ENCODE data around the gene CEP95. TPM values are rescaled to one million over a fixed set of nuclear protein-coding genes. Genes with fewer than 3 reads are reported as not detected.

The CEP95 gene
- total RNA-seq, 4 donors from 2014 or later = 37.9 to 80.7 (median 54.0) TPM

DNA sequence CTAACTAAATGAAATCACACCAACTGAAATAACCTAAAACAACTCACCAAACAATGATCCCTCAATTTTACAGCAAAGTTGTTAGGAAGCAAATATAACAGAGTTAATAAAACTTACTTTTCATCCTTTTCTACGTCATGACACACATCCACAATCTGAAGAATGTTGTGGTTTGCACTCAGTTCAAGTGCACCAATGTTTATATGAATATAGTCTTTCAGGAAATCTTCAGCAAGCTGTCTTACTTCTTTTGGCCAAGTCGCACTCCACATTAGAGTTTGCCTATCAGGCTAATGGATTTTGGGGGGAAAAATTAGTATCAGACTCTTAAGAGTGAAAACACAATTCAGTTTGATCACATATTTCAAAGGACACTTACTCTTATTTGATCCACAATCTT is 4.0 kb upstream of the CEP95 start:
- no peak for DNase-seq (ENCODE audit: low spot score in 2 of 2)
- 77 to 81% methylated on average over 2 of the region's 2 CpGs for WGBS, 2 donors
- intact Hi-C loops (cut with DNase I; ENCODE audit: low total_unique reads) = no loop called here
- H3K4me3 ChIP-seq (ENCODE audit: low read depth, poor library complexity, severe bottlenecking) = no peak overlapping the region
- TF ChIP-seq POLR2A (IDR thresholded peaks at IDR 0.05) = no peak
- TF ChIP-seq, protein P1, sequence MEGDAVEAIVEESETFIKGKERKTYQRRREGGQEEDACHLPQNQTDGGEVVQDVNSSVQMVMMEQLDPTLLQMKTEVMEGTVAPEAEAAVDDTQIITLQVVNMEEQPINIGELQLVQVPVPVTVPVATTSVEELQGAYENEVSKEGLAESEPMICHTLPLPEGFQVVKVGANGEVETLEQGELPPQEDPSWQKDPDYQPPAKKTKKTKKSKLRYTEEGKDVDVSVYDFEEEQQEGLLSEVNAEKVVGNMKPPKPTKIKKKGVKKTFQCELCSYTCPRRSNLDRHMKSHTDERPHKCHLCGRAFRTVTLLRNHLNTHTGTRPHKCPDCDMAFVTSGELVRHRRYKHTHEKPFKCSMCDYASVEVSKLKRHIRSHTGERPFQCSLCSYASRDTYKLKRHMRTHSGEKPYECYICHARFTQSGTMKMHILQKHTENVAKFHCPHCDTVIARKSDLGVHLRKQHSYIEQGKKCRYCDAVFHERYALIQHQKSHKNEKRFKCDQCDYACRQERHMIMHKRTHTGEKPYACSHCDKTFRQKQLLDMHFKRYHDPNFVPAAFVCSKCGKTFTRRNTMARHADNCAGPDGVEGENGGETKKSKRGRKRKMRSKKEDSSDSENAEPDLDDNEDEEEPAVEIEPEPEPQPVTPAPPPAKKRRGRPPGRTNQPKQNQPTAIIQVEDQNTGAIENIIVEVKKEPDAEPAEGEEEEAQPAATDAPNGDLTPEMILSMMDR (IDR thresholded peaks at IDR 0.05) = no peak

DNA sequence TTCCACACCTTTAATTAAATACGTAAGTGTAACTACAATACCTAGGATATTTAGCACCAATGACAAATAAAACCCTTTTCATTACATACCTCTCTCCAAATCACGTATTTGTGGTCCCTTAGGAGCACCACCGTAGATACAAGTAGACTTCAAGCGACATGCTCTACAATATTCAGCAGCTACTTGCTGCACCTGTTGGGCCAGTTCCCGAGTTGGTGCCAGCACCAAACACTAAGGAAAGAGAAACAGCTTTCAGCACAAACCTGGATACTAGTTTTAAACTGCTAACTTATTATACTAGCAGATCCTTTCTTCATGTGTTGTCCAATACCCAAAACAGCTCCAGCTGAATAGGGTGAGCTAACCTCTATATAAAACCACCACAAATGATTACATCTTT is 3.4 kb upstream of the CEP95 start:
- no peak for TF ChIP-seq POLR2A (IDR thresholded peaks at IDR 0.05)
- TF ChIP-seq, protein P1 (IDR thresholded peaks at IDR 0.05) = no peak
- no peak overlapping the region for H3K4me3 ChIP-seq (ENCODE audit: low read depth, poor library complexity, severe bottlenecking)
- DNase-seq (ENCODE audit: low spot score in 2 of 2) = no peak
- intact Hi-C loops (cut with DNase I; ENCODE audit: low total_unique reads) = no loop called here
- WGBS, 2 donors = 48 to 55% methylated on average over 5 of the region's 5 CpGs

DNA sequence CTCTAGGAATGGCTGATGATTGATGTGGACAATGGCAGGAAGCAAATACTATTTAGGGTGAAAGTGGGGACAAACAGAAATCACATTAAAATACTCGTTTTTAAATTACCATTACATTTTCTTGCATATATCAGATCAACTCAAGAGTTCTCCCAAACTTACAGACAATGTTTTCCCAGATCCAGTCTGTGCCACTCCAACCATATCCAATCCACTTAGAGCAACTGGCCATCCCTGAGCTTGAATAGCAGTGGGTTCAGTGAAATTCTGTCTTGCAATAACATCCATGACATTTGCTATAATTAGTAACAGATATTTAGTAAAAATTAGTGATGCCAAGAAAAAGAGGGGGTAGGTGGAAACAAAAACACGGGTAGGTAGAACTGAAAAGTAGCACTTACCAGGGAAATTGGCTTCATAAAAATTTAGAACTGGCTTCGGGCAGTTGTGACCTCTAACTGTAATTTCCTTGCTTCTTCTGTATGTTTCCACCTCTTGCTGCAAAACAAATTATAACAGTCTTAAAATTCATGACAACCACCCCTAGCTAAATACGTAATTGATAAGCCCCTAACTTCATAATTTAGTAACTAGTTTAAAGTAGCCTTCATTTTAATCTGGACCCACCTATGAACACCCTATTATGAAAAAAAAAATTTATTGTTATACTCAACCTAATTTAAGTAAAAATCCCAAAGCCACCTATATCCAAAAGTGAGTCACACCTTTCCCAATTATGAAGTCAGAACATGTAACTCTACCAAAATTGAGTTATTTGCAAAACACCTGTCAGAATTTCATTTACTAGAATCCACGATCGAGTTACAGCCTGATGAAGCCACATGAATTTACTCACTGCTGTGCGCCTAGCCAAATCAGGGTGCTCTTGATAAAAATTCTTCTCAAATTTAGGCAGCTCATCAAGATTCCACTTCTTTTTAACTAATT is 2.7 kb upstream of the CEP95 start:
- 12 to 15% methylated on average over 7 of the region's 7 CpGs for WGBS, 2 donors
- H3K4me3 ChIP-seq (ENCODE audit: low read depth, poor library complexity, severe bottlenecking) = peak overlapping the region; percentile 61
- no peak for DNase-seq (ENCODE audit: low spot score in 2 of 2)
- TF ChIP-seq POLR2A (IDR thresholded peaks at IDR 0.05) = no peak
- intact Hi-C loops (cut with DNase I; ENCODE audit: low total_unique reads) = no loop called here

DNA sequence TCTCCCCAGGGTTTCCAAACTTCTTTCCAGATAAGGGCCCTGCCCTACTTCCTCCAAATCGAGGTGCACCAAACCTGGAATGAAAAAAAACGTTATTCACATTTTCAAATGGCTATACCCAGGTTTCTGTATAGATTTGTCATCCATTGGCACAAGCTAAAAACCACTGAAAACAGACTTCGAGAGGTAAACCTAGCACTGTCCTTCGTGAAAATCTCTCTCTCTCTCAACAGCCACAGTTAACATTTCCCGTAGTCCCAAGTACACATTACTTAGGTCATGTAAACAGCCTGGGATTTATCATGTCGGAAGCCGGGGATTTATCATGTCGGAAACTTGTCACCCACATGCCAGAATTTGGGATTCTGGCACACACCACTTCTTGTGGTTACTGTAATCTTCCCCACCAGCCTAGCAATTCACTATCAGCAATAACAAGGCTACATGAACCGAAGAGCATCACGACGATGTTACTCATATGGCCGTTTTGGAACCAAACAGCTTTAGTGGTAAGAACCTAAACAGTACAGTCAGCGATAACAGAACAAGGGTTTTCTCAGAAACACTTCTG is 1.9 kb upstream of the CEP95 start:
- intact Hi-C loops (cut with DNase I; ENCODE audit: low total_unique reads) = no loop called here
- H3K4me3 ChIP-seq (ENCODE audit: low read depth, poor library complexity, severe bottlenecking) = peak overlapping the region; percentile 61
- no peak for DNase-seq (ENCODE audit: low spot score in 2 of 2)
- TF ChIP-seq, protein P1 (IDR thresholded peaks at IDR 0.05) = no peak
- no peak for TF ChIP-seq POLR2A (IDR thresholded peaks at IDR 0.05)
- 0% methylated on average over 13 of the region's 13 CpGs for WGBS, 2 donors

DNA sequence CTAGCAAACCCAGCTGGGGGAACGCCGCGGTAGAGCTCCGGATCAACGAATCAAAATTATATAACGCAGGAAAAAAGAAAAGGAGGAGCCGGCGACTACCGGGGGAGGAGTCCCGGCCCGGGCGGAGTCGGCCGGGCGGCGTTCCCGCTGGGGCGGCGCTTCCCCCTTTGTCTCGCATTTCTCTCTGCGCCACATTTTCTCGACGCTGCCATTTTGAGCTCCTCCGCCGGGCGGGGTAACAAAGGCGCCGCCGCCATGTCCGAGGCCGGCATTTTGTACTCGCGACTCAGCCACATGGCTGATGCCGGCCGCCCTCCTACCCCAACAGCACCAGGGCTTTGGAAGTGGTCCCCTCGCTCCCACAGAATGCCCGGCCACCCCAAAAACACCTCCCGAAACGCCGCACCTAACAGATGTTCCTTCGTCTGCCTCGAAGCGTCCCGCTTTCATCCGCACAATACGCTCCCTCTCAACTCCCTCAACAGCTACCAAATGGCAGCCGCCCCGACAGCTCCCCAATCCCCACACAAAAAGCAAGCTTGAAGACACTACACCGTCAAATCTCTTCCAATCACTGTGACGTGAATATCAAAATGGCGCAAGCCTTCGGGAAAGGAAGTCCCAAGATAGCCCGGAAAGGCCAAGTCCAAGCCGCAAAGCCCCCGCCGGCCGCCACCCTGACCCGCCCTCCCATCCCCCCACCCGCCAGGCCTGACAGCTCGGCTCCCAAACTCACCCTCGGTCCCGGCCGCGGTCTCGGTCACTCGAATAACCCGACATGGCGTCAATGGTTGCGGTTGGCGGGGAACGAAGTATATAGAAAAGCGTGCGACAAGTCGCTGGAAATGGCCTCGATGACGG is 1.2 kb upstream of the CEP95 start:
- peak; percentile 91 to 98 for DNase-seq (ENCODE audit: low spot score in 2 of 2)
- 0% methylated on average over 74 to 76 of the region's 76 CpGs for WGBS, 2 donors
- intact Hi-C loops (cut with DNase I; ENCODE audit: low total_unique reads) = no loop called here
- peak overlapping the region; percentile 84 for H3K4me3 ChIP-seq (ENCODE audit: low read depth, poor library complexity, severe bottlenecking)
- peak in 1 of 2 donors; percentile 49 for TF ChIP-seq POLR2A (IDR thresholded peaks at IDR 0.05)
- TF ChIP-seq, protein P1 (IDR thresholded peaks at IDR 0.05) = no peak

DNA sequence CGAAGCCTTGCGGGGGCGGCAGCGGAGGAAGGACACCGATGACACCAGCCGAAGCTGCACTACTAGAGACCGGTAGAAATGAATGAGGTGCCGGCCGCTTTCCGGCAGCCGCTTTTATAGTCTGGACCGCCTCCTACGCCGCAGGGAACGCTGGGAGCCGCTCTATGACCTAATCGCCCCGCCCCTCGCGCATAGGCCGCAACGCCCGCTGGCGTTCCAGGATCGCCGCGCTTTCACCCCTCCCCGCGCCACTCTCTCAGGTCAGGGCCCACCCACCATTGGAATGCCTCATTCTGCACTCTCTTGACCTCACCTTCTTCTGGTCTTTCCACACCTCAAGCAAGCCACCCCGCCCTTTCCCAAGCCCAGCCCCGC is 589 bp upstream of the CEP95 start, which contains the start of gene DDX5:
DDX5 (minus strand) TSS at position 89 of the 375 bp plus-strand sequence. CDS start 170 bp downstream, outside the sequence.
- peak in 1 of 2 donors; percentile 98 for TF ChIP-seq POLR2A (IDR thresholded peaks at IDR 0.05)
- TF ChIP-seq, protein P1 (IDR thresholded peaks at IDR 0.05) = no peak
- H3K4me3 ChIP-seq (ENCODE audit: low read depth, poor library complexity, severe bottlenecking) = peak within 1 kb of the TSS; percentile 85
- peak; percentile 96 to 99 for DNase-seq (ENCODE audit: low spot score in 2 of 2)
- WGBS, 2 donors = 0 to 1% methylated on average over 27 to 31 of the region's 31 CpGs
- intact Hi-C loops (cut with DNase I; ENCODE audit: low total_unique reads) = no loop called here
